HG03025 (cell line): ENCODE measurements around the gene RABGGTB.
"Not testable (repeated sequence)": the region's sequence is repeated elsewhere in the genome, so short reads cannot be mapped to it uniquely, and the experiment has no call there.

Experiments used
- ATAC-seq: cut with Tn5 transposase; IDR thresholded peaks from one replicate; pipeline ENCODE4 v1.9.1; 2021; ENCODE audit warnings: mild to moderate bottlenecking, moderate library complexity; ENCODE audit not compliant: unreplicated experiment, low FRiP score

RABGGTB gene

GRCh38 chr1:75794382-75794781 is 8.3 kb downstream of the RABGGTB start:
- ATAC-seq: no peak

DNA sequence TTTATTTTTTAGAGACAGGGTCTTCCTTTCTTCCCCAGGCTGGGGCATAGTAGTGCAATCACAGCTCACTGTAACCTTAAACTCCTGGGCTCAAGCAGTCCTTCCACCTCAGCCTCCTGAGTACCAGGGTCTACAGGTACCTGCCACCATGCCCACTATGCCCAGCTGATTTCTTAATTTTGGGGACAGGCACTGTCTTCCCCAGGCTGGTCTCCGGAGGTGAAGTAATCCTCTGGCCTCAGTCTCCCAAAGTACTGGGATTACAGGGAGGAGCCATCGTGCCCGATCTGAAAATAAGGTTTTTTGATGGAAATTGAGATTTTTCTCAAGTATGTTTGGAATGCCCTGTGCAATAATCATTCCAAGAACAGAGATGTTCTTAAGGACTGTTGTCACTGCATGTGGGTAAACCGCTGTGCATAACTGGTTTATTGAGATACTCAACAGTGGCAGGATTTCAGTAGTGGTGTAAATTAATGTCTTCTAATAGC is 9.7 kb downstream of the RABGGTB start:
- ATAC-seq: no peak

- no peak for ATAC-seq
These were observed 10.6 kb downstream of the RABGGTB start, which contains the start of gene MSH4 for GRCh38 chr1:75796376-75797272. TSS of gene MSH4 (plus strand) at chr1:75796882. CDS start at chr1:75796986, 104 bp downstream.

GRCh38 chr1:75797273-75797588 is 11.2 kb downstream of the RABGGTB start:
- ATAC-seq: no peak

DNA sequence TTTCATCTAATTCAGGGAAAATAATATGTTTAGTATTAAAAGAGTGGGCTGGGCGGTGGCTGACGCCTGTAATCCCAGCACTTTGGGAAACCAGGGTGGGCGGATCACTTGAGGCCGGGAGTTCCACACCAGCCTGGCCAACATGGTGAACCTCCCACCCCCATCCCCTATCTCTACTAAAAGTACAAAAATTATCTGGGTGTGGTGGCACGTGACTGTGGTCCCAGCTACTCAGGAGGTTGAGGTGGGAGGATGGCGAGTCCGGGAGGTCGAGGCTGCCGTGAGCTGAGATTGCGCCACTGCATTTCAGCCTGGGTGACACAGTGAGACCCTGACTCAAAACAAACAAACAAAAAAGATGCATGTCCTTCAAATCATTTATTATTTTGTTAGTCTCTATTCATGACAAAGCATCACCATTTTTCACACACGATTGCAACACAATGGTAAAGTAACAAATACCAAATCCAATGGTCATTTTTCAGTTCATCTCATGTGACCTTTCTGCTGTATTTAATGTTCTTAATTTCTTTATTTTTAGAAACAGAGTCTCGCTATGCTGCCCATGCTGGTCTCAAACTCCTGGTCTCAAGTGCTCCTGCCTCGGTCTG is 11.7 kb downstream of the RABGGTB start:
- ATAC-seq: no peak

DNA sequence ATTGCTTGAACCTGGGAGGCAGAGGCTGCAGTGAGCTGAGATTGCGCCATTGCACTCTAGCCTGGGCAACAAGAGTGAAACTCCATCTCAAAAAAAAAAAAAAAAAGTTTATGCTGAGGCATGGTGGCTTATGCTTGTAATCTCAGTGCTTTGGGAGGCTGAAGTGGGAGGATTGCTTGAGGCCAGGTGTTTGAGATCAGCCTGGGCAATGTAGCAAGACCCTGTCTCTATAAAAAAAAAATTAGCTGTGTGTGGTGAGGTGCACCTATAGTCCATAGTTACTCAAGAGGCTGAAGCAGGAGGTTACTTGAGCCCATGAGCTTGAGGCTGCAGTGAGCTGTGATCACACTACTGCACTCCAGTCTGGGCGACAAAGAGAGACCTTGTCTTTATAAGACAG is 15.4 kb downstream of the RABGGTB start:
- not testable (repeated sequence) for ATAC-seq

GRCh38 chr1:75808921-75809320 is 22.9 kb downstream of the RABGGTB start:
- no peak for ATAC-seq

DNA sequence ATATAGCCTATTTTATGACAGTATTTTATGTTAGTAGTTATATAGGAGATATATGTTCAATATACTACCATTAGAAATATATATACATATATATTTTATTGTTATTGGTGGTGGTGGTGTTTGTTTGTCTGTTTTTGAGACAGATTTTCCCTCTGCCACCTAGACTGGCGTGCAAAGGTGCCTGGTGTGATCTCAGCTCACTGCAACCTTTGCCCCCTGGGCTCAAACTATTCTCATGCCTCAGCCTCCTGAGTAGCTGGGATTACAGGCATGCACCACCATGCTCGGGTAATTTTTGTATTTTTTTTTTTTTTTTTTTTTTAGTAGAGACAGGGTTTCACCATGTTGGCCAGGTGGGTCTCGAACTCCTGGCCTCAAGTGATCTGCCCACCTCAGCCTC is 24.1 kb downstream of the RABGGTB start:
- ATAC-seq: not testable (repeated sequence)

DNA sequence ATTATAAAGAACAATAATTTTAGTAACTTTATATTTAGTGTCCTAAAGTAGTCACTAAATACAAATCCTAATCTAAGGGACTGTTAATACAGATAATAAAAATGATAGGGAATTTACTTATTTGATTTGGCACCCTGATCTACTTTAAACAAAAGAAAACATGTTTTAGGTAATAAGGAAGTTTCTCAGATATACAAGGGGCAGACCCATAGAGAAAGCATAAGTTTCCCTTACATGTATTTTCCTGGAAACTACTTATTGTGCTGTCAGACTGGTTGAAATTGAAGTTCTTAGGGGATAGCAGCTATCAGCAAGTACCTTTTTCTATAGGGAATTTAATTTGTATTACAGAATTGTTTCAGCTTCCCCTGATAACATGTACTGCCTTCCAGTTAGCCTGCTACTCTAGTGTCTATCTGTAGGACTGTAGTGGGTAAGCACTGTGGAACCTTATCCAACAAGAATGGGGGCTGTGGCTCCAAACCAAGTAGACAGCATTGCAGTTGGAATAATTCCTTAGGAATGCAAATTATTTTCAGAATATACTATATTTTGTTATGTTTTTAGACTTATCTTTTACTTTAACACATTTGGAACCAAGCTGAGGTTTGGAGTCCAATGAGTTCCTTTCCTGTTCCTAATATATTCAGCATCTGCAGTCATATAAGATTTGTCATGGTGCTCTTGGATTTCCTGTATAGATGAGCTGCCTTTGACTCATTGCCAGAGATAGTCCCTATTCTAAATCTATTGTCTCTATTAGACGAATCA is 25.3 kb downstream of the RABGGTB start:
- ATAC-seq: no peak

DNA sequence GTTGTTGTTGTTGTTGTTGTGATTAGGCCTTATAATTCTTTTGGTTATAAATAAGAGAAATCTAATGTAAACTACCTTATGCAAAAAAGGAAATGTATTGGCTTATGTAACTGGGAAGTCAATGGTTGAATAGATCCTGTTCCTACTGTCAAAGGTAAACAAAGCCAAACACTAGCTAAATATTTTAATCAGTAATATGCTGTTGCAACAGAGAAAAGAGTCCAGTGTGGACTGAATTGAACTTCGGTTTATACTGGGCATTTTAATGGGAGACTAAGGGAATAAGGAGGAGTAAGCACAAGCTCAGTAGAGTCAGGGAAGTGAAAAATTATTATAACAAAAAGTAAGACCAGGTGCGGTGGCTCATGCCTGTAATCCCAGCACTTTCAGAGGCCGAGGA is 26.0 kb downstream of the RABGGTB start:
- ATAC-seq: no peak

DNA sequence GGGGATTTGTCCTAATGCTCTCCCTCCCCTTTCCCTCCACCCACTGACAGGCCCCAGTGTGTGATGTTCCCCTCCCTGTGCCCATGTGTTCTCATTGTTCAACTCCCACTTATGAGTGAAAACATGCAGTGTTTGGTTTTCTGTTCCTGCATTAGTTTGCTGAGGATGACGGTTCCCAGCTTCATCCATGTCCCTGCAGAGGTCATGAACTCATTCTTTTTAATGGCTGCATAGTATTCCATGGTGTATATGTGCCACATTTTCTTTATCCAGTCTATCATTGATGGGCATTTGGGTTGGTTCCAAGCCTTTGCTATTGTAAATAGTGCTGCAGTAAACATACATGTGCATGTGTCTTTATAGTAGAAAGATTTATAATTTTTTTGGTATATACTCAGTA is 37.5 kb downstream of the RABGGTB start:
- not testable (repeated sequence) for ATAC-seq

DNA sequence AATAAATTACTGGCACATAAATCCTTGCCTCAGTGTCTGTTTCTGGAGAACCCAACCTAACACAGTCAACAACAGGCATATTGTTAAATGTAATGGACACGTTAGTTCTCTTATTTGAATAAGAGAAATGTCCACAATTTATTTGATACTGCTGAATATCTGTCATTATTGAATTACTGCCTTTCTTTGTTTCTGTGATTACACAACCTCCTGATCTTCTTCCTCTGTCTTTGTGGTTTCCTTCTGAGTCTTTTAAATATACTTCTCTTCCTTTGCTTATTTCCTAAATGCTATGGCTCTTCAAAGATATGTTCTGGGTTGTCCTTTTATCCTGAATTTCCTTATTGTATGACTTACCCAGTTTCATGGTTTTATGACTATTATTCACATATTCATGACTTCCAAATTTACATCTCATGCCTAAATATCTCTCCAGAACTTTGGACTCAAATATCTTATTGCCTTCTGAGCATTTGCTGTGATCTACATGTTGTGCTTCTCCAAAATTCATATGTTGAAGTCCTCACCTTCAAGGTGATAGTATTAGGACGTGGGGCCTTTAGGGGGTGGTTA is 50.6 kb downstream of the RABGGTB start:
- ATAC-seq: no peak

GRCh38 chr1:75838079-75838478 is 52.0 kb downstream of the RABGGTB start:
- no peak for ATAC-seq

DNA sequence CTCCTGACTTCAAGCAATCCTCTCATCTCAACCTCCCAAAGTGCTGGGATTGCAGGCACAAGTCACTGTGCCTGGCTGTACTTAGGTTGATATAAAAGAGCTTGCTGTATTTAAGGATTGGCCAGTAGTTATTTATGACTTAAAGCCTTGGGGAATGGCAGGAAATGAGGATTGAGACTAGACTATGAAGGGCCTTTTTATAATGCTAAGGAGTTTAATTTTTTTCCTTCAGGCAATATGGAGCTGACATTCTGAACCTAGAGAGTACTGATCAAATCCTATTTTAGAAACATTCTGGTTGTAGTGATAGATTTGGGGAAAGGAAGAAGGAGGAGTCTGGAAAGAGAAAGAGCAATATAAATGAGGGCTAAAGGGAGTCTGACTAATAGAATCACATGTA is 55.4 kb downstream of the RABGGTB start:
- ATAC-seq: no peak
